Nephron progenitor cell (in vitro differentiated cells): ENCODE measurements around the gene MRC1.
A peak's percentile ranks its signal among the peaks of the same experiment; 100 is the strongest.
"Not testable (repeated sequence)": the region's sequence is repeated elsewhere in the genome, so short reads cannot be mapped to it uniquely, and the experiment has no call there.

Source experiments
- DNase-seq: peaks from one replicate; pipeline ENCODE4 v3.0.0; 2021
- H3K27ac Mint-ChIP-seq: 2 replicates; pipeline ENCODE4 v1.8.0; 2021; ENCODE audit warnings: mild to moderate bottlenecking, moderate library complexity, mixed read lengths
- H3K27me3 Mint-ChIP-seq: 2 replicates; pipeline ENCODE4 v1.8.0; 2021; ENCODE audit warnings: mild to moderate bottlenecking, low read depth, mixed read lengths; ENCODE audit not compliant: poor library complexity
- H3K36me3 Mint-ChIP-seq: 2 replicates; pipeline ENCODE4 v1.8.0; 2021; ENCODE audit warnings: low read depth, mixed read lengths
- H3K4me1 Mint-ChIP-seq: 2 replicates; pipeline ENCODE4 v1.8.0; 2021; ENCODE audit warnings: mixed read lengths
- H3K4me3 Mint-ChIP-seq: 2 replicates; pipeline ENCODE4 v1.8.0; 2021; ENCODE audit warnings: mild to moderate bottlenecking, moderate library complexity, mixed read lengths
- H3K9me3 Mint-ChIP-seq: 2 replicates; pipeline ENCODE4 v1.8.0; 2021; ENCODE audit warnings: mild to moderate bottlenecking, moderate library complexity, mixed read lengths
- TF ChIP-seq, protein P1 (sequence below): fragments of 200-600 bp; sonication (generic); IDR thresholded peaks from 2 replicates; pipeline ENCODE4 v1.5.0; 2021; ENCODE audit warnings: antibody characterized with exemption

Gene MRC1

DNA sequence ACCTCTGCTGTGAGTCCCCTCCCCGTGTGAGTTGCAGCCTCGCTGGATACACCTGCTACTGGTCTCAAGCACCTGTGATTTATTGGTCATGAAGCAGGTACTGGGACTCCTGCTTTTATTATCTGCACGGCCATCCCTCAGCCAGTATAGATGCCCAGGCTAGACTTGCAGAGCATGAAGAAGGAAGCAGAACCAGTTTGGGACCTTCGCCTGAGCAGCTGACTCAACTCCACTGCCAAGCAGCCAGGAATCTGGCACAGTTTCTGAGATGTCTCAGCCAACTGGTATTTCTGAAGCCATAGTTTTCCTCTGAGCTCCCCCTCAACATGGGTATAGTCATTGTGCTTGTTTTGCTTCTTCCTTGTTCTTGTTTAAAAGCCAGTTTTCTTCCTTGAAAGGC is 114.6 kb downstream of the MRC1 start:
- TF ChIP-seq, protein P1, sequence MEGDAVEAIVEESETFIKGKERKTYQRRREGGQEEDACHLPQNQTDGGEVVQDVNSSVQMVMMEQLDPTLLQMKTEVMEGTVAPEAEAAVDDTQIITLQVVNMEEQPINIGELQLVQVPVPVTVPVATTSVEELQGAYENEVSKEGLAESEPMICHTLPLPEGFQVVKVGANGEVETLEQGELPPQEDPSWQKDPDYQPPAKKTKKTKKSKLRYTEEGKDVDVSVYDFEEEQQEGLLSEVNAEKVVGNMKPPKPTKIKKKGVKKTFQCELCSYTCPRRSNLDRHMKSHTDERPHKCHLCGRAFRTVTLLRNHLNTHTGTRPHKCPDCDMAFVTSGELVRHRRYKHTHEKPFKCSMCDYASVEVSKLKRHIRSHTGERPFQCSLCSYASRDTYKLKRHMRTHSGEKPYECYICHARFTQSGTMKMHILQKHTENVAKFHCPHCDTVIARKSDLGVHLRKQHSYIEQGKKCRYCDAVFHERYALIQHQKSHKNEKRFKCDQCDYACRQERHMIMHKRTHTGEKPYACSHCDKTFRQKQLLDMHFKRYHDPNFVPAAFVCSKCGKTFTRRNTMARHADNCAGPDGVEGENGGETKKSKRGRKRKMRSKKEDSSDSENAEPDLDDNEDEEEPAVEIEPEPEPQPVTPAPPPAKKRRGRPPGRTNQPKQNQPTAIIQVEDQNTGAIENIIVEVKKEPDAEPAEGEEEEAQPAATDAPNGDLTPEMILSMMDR = no peak
- H3K4me1 Mint-ChIP-seq = no peaks in the 10 kb centered on the region
- H3K36me3 Mint-ChIP-seq = no peaks in the 10 kb centered on the region
- no peak overlapping the region for H3K27ac Mint-ChIP-seq
- no peak overlapping the region for H3K4me3 Mint-ChIP-seq
- H3K9me3 Mint-ChIP-seq = peaks cover 10% of the 10 kb centered on the region
- H3K27me3 Mint-ChIP-seq = peaks cover 17% of the 10 kb centered on the region
- no peak for DNase-seq

DNA sequence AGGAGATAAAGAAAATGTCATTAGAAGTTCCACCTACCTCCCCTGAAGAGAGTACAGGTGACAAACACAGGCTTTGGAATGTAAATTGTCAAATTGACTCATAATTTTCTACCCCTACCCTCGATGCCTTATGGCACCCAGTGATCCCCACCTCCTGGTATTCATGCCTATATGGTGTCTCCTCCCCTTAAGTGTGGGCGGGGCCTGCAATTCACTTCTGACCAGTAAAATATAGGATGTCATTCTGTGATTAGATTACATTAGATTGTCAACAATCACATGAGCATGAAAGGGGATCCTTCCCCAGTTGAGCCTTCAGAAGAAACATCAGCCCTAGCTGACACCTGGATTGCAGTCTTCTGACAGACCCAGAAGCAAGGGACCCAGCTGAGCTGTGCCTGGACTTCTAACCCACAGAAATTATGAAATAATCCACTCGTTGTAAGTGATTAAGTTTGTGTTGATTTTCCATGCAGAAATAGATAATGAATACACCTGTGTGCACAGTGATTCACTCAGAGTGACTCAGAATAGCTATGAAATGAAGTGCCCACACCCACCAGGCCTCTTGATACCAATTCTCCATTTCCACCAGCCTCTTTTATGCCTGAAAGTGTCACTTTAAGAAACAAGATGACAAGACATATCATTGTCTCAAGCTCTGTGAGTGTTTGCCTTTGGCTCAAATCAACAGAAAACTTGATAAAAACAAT is 134.0 kb downstream of the MRC1 start:
- H3K4me3 Mint-ChIP-seq = no peak overlapping the region
- no peak overlapping the region for H3K27ac Mint-ChIP-seq
- DNase-seq = no peak
- TF ChIP-seq, protein P1 = no peak
- H3K9me3 Mint-ChIP-seq = peaks cover 3% of the 10 kb centered on the region
- H3K36me3 Mint-ChIP-seq = no peaks in the 10 kb centered on the region
- no peaks in the 10 kb centered on the region for H3K27me3 Mint-ChIP-seq
- H3K4me1 Mint-ChIP-seq = no peaks in the 10 kb centered on the region

DNA sequence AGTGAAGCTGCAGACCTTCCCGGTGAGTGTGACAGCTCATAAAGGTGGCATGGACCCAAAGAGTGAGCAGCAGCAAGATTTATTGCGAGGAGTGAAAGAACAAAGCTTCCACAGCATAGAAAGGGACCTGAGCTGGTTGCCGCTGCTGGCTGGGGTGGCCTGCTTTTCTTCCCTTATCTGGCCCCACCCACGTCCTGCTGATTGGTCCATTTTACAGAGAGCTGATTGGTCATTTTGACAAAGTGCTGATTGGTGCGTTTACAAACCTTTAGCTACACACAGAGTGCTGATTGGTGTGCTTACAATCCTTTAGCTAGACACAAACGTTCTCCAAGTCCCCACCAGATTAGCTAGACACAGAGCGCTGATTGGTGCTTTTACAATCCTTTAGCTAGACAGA is 141.1 kb downstream of the MRC1 start:
- peaks cover 26% of the 10 kb centered on the region for H3K4me1 Mint-ChIP-seq
- not testable (repeated sequence) for H3K27me3 Mint-ChIP-seq, H3K9me3 Mint-ChIP-seq, H3K36me3 Mint-ChIP-seq, H3K4me3 Mint-ChIP-seq, DNase-seq
- H3K27ac Mint-ChIP-seq = peak overlapping the region; percentile 83

DNA sequence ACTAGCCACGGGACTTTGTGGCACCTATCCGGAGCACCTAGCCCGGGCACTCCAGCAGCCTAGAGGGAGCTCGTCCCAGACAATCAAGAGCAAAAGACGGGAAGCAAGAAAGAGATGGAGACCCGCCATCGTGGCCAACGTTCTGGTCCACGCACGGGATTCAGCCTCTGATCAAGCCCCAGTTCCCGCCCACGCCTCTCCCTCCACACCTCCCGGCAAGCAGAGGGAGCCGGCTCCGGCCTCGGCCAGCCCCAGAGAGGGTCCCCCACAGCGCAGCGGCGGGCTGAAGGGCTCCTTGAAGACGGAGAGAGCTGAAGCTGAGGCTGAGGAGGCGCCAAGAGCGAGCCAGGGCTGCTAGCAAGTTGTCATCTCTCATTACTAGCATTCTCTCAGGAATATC is 141.6 kb downstream of the MRC1 start:
- no peak overlapping the region for H3K4me3 Mint-ChIP-seq
- TF ChIP-seq, protein P1 = no peak
- no peaks in the 10 kb centered on the region for H3K36me3 Mint-ChIP-seq
- peaks cover 8% of the 10 kb centered on the region for H3K9me3 Mint-ChIP-seq
- H3K4me1 Mint-ChIP-seq = peaks cover 26% of the 10 kb centered on the region
- H3K27ac Mint-ChIP-seq = peak overlapping the region; percentile 83
- no peak for DNase-seq
- peaks cover 6% of the 10 kb centered on the region for H3K27me3 Mint-ChIP-seq

DNA sequence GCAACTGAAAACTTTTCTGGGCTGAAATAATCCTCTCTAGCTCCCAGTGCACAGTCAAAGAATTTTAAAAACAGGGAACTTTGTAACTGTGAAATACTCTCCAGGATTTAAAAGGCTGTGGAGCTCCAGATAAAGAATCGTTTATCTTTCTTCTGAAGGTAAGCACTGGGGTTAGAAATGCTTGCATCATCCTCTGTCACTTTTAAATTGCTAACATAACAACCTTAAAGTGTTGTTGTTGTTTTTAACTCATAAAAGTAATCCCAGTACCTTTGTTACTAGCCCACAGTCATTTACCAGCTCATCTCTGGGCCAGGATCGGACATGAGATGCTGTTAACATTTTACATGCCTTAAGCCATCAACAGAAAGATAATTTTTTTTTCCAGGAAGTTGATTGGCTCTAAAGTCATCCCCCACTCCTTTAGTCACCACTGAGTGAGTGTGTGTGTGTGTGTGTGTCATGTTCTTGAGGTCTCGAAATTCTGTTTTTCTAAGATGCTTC is 142.8 kb downstream of the MRC1 start, which contains the start of gene SLC39A12:
Gene SLC39A12, plus strand, starts transcription at position 51 of the 504 bp plus-strand sequence. CDS start 1,359 bp downstream, outside the sequence.
- Mint-ChIP-seq H3K36me3 (no peaks in the 10 kb centered on the region), H3K4me3 (no peak within 1 kb of the TSS), H3K27me3 (peaks cover 6% of the 10 kb centered on the region), H3K9me3 (peaks cover 8% of the 10 kb centered on the region), H3K27ac (peak within 1 kb of the TSS; percentile 31), H3K4me1 (peaks cover 26% of the 10 kb centered on the region)
- DNase-seq = no peak
- TF ChIP-seq, protein P1 = no peak

DNA sequence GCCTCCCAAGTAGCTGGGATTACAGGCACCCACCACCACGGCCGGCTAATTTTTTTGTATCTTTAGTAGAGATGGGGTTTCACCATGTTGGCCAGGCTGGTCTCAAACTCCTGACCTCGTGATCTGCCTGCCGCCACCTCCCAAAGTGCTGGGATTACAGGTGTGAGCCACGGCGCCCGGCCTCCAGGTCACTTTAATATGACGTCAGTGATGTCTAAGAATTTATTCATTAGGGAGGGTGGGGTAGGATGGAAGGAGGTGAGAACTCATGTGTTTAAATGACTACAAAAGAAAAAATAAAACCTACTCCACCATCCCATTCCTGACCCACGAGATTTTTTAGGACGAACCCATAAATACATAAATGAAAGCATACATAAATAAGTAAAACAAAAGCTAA is 145.2 kb downstream of the MRC1 start:
- not testable (repeated sequence) for H3K27ac Mint-ChIP-seq, H3K4me3 Mint-ChIP-seq, DNase-seq, H3K27me3 Mint-ChIP-seq, H3K36me3 Mint-ChIP-seq
- Mint-ChIP-seq H3K4me1 (peaks cover 26% of the 10 kb centered on the region), H3K9me3 (peaks cover 11% of the 10 kb centered on the region)

DNA sequence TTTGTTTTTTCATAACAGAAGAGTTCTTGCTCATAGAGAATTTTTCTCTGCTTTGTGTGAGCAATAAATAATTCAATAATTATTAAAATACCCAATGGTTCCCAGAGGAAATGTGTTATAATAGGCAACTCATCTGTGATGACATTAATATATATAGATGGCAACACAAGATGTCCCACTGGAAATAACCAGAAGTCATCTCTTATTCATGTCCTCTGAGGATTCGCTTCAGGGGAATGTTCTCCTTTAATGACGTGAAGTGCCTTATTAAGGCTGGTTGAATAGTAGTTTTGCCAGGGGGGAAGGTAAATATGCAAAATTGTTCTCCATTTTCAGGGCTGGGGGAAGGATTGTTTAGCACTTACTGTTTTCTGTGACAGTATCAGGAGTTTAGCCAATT is 145.7 kb downstream of the MRC1 start:
- no peak overlapping the region for H3K4me3 Mint-ChIP-seq

More for the DNA sequence above, 145.7 kb downstream of the MRC1 start:
- Mint-ChIP-seq H3K27me3 (peaks cover 8% of the 10 kb centered on the region), H3K4me1 (peaks cover 26% of the 10 kb centered on the region), H3K36me3 (no peaks in the 10 kb centered on the region), H3K9me3 (peaks cover 16% of the 10 kb centered on the region), H3K27ac (no peak overlapping the region)
- TF ChIP-seq, protein P1 = no peak
- no peak for DNase-seq
